GM12878 (cell line): Measurements from ENCODE around the gene DOCK2. TPM values are rescaled to one million over a fixed set of nuclear protein-coding genes. Genes with fewer than 3 reads are reported as not detected.

ENCODE experiments used
- ATAC-seq: fragments of 200-7000 bp; cut with Tn5 transposase; 3 replicates; pipeline ENCODE4 v1.9.1; 2020; ENCODE audit warnings: mild to moderate bottlenecking, moderate library complexity
- BruUV-seq: library from RNA; stranded (reverse); fragments of 400-500 nt; replicated peaks from 2 replicates; lab custom pipeline; 2021; lab: Mats Ljungman, UMichigan
- CTCF ChIA-PET: fragments of 300-600 bp; sonication (Branson Sonifier 250); formaldehyde crosslinking; extraction: SDS; loops from one replicate; lab custom pipeline; 2021; ENCODE audit warnings: inconsistent platforms; lab: Yijun Ruan, JAX
- POLR2A ChIA-PET: fragments of 350-600 bp; formaldehyde crosslinking; extraction: SDS; loops from one replicate; lab custom pipeline; 2021; ENCODE audit warnings: inconsistent platforms; lab: Charles Lee
- RAD21 ChIA-PET: fragments of 300-600 bp; sonication (Branson Sonifier 250); formaldehyde crosslinking; loops from one replicate; lab custom pipeline; 2023; ENCODE audit warnings: antibody characterized with exemption; ENCODE audit not compliant: unreplicated experiment; lab: Charles Lee
- SMC1A ChIA-PET: fragments of 300-600 bp; sonication (Branson Sonifier 250); formaldehyde crosslinking; loops from one replicate; lab custom pipeline; 2023; ENCODE audit not compliant: unreplicated experiment, uncharacterized antibody; lab: Charles Lee
- DNase-seq: peaks from one replicate; pipeline ENCODE4 v3.0.0-alpha.2; 2011; ENCODE audit warnings: low read depth, low spot score
- FAIRE-seq: peaks from 3 replicates; lab custom pipeline; 2011; peaks lifted over from hg19 to GRCh38; lab: Jason Lieb, UNC
- H2AFZ ChIP-seq: 2 replicates; pipeline ENCODE4 v1.6.0; 2011; ENCODE audit warnings: low read depth, low read length, control low read depth; ENCODE audit not compliant: control insufficient read depth
- H3K27ac ChIP-seq: 2 replicates; pipeline ENCODE4 v1.5.1; 2011; ENCODE audit warnings: control low read depth; ENCODE audit not compliant: control insufficient read depth, insufficient read depth
- H3K27me3 ChIP-seq, 2 experiments: replicated peaks in 1 of 2; 2 replicates each; pipeline versions ENCODE4 v1.6.0 to v1.6.1; 2011; ENCODE audit warnings: low read length in 1 of 2; ENCODE audit not compliant: control insufficient read depth in 2 of 2, insufficient read depth in 2 of 2
- H3K36me3 ChIP-seq, 2 experiments: 2 replicates each; pipeline ENCODE4 v1.5.1; 2011; ENCODE audit warnings: low read length in 1 of 2; ENCODE audit not compliant: control insufficient read depth in 2 of 2, insufficient read depth in 2 of 2
- H3K4me1 ChIP-seq: 2 replicates; pipeline ENCODE4 v1.6.1; 2011; ENCODE audit warnings: mild to moderate bottlenecking, low read length, moderate library complexity, mixed read lengths; ENCODE audit not compliant: control insufficient read depth, insufficient read depth
- H3K4me2 ChIP-seq: 2 replicates; pipeline ENCODE4 v1.6.0; 2011; ENCODE audit warnings: control low read depth; ENCODE audit not compliant: control insufficient read depth, insufficient read depth
- H3K4me3 ChIP-seq: fragments of 200-600 bp; sonication (generic); 2 replicates; pipeline ENCODE4 v1.5.1; 2016
- H3K79me2 ChIP-seq: 2 replicates; pipeline ENCODE4 v1.6.0; 2011; ENCODE audit warnings: low read length; ENCODE audit not compliant: control insufficient read depth, insufficient read depth
- H3K9ac ChIP-seq: 2 replicates; pipeline ENCODE4 v1.8.0; 2011; ENCODE audit warnings: low read length, control low read depth, mixed read lengths; ENCODE audit not compliant: control insufficient read depth, insufficient read depth
- H3K9me3 ChIP-seq: replicated peaks from 3 replicates; pipeline ENCODE4 v1.5.1; 2011; ENCODE audit warnings: mild to moderate bottlenecking, low read length; ENCODE audit not compliant: control insufficient read depth, insufficient read depth
- H4K20me1 ChIP-seq: 2 replicates; pipeline ENCODE4 v1.6.0; 2011; ENCODE audit not compliant: control insufficient read depth, insufficient read depth
- BHLHE40 ChIP-seq, 2 experiments: fragments of 450-650 bp in 1 of 2; IDR thresholded peaks; 2 replicates each; pipeline ENCODE4 v1.6.1; 2011 to 2017; ENCODE audit warnings: low read depth in 2 of 2, borderline replicate concordance in 1 of 2, improper control_type of control experiment in 1 of 2, low read length in 1 of 2, mild to moderate bottlenecking in 1 of 2
- CREB1 ChIP-seq: IDR thresholded peaks from 2 replicates; pipeline ENCODE4 v1.6.1; 2012; ENCODE audit warnings: low read depth, mild to moderate bottlenecking, inconsistent platforms
- MEF2A ChIP-seq: IDR thresholded peaks from 2 replicates; pipeline ENCODE4 v1.6.1; 2011; ENCODE audit warnings: low read depth, mild to moderate bottlenecking, low read length, moderate library complexity; ENCODE audit not compliant: insufficient read depth
- PML ChIP-seq: IDR thresholded peaks from 2 replicates; pipeline ENCODE4 v1.6.1; 2012; ENCODE audit warnings: low read length, inconsistent platforms
- RB1 ChIP-seq: fragments of 450-650 bp; formaldehyde crosslinking; IDR thresholded peaks from 2 replicates; pipeline ENCODE4 v1.6.1; 2017; ENCODE audit warnings: mild to moderate bottlenecking, borderline replicate concordance
- SP1 ChIP-seq: IDR thresholded peaks from one replicate; pipeline ENCODE4 v1.6.1; 2011; ENCODE audit warnings: low read depth, low read length
- STAT1 ChIP-seq: fragments of 450-650 bp; conservative IDR thresholded peaks from 2 replicates; pipeline ENCODE4 v1.6.1; 2014; ENCODE audit warnings: antibody characterized with exemption, mild to moderate bottlenecking
- SUZ12 ChIP-seq: fragments of 200-600 bp; sonication (generic); IDR thresholded peaks from one replicate; pipeline ENCODE4 v1.6.1; 2018; ENCODE audit warnings: antibody characterized with exemption, mild to moderate bottlenecking; ENCODE audit not compliant: unreplicated experiment
- TAF1 ChIP-seq: IDR thresholded peaks from 2 replicates; pipeline ENCODE4 v1.6.1; 2011; ENCODE audit warnings: mild to moderate bottlenecking, low read depth, low read length, borderline replicate concordance
- USF1 ChIP-seq: IDR thresholded peaks from 2 replicates; pipeline ENCODE4 v1.6.1; 2011; ENCODE audit warnings: borderline replicate concordance, low read depth, mild to moderate bottlenecking, moderate library complexity, mixed read lengths, low read length; ENCODE audit not compliant: insufficient read depth; ENCODE audit errors: extremely low read length
- ZBED1 ChIP-seq: IDR thresholded peaks from 2 replicates; pipeline ENCODE4 v1.6.1; 2016; ENCODE audit warnings: borderline replicate concordance
- WGBS: methylation state at CpG from one replicate; pipeline ENCODE4 v1.1.6; 2016; ENCODE audit warnings: low lambda C conversion rate; ENCODE audit not compliant: insufficient replicate concordance, insufficient coverage; ENCODE audit errors: missing lambda C conversion rate; 5-methylcytosine and 5-hydroxymethylcytosine counted together
- in situ Hi-C: fragments of 300-500 bp; cut with MboI; formaldehyde crosslinking; loops from 9 replicates; pipeline ENCODE4 v1.14.3; 2018; ENCODE audit warnings: mixed read lengths
- intact Hi-C: fragments of 100-400 bp; cut with micrococcal nuclease; formaldehyde crosslinking; loops from one replicate; pipeline ENCODE4 v1.14.2; 2022; ENCODE audit not compliant: unreplicated experiment
- polyA plus RNA-seq, 11 experiments: library from polyadenylated mRNA; depleted of rRNA in 4 of 11; unstranded in 6 of 11; stranded (reverse) in 5 of 11; fragments of >200 nt; fragmentation: Nextera tagmentation in 4 of 11; fragmentation: Illumina TruSeq in 1 of 11; extraction: Ambion mirVana in 4 of 11; extraction: Trizol in 1 of 11; gene quantifications; 1 replicate in 1 of 11; 2 replicates in 10 of 11; pipeline versions ENCODE4 v1.2.1 to v1.2.3, GENCODE V29; 2011 to 2016; ENCODE audit warnings: inconsistent platforms in 2 of 11, missing spikeins in 2 of 11, low read depth in 1 of 11
- total RNA-seq, 4 experiments: library from RNA; depleted of rRNA in 3 of 4; stranded (reverse); fragments of >200 nt in 3 of 4; fragmentation: Illumina TruSeq in 1 of 4; extraction: Trizol in 1 of 4; gene quantifications; 2 replicates each; pipeline versions ENCODE4 v1.2.1 to v1.2.3, GENCODE V29; 2013 to 2021

Gene DOCK2
- total and polyA plus RNA-seq, 10 of the 15 experiments (the other 5 are each of a cell fraction or from before 2014, with no cell fraction given): 34.2 to 192 (median 118) TPM

GRCh38 chr5:169599451-169599850 lies 37.6 kb upstream of the DOCK2 start:
- no peaks in the 10 kb centered on the region for H4K20me1 ChIP-seq
- FAIRE-seq: no peak
- no peak overlapping the region for H3K4me3 ChIP-seq
- in situ Hi-C loops (no loop called here), intact Hi-C loops (no loop called here)
- H3K4me2 ChIP-seq: no peak overlapping the region
- no peaks in the 10 kb centered on the region for H3K4me1 ChIP-seq
- ChIA-PET RAD21 (interaction anchor here (1.1 kb wide), 1 partner anchor 54 kb away, joined by 4 read pairs; no protein-coding TSS in a partner anchor), CTCF (interaction anchor here (1.1 kb wide), 1 partner anchor 72 kb away, joined by 3 read pairs; no protein-coding TSS in a partner anchor), SMC1A (interaction anchor here (1.0 to 1.5 kb wide), 3 partner anchors 39 to 71 kb away, joined by 3 read pairs; no protein-coding TSS in a partner anchor), POLR2A (no interaction called here)
- 93% methylated on average over 4 of the region's 4 CpGs for WGBS
- no TSS peak for BruUV-seq
- H3K9me3 ChIP-seq: no peaks in the 10 kb centered on the region; the same call in 2 of the 3 replicates
- H3K9ac ChIP-seq: no peak overlapping the region
- TF ChIP-seq RB1 (no peak), TAF1 (no peak), MEF2A (no peak), PML (no peak), SUZ12 (no peak), BHLHE40 (IDR thresholded peaks at IDR 0.05; ENCODE audit: borderline replicate concordance in 1 of 2, low read depth in 2 of 2, low read length in 1 of 2) (no peak), ZBED1 (no peak), STAT1 (no peak), USF1 (no peak), SP1 (no peak), CREB1 (no peak)
- H2AFZ ChIP-seq: no peak overlapping the region
- no peak for DNase-seq
- H3K27ac ChIP-seq: no peak overlapping the region
- peaks cover 3 to 28% of the 10 kb centered on the region in 2 experiments for H3K36me3 ChIP-seq
- no peaks in the 10 kb centered on the region for H3K79me2 ChIP-seq
- no peaks in the 10 kb centered on the region for H3K27me3 ChIP-seq
- no peak for ATAC-seq
